HepG2 (cell line): Measurements from ENCODE around the gene MPPE1. TPM values are rescaled to one million over a fixed set of nuclear protein-coding genes. Genes with fewer than 3 reads are reported as not detected.

Experiments used
- ELF4 ChIP-seq: sonication (generic); formaldehyde crosslinking; IDR thresholded peaks from 2 replicates; pipeline ENCODE4 v1.5.0; 2020; ENCODE audit warnings: missing genetic modification reagents, mild to moderate bottlenecking, moderate library complexity, borderline replicate concordance
- GZF1 ChIP-seq: sonication (generic); formaldehyde crosslinking; IDR thresholded peaks from 2 replicates; pipeline ENCODE4 v1.5.1; 2020; ENCODE audit warnings: mild to moderate bottlenecking, missing genetic modification reagents
- HMGXB3 ChIP-seq: sonication (generic); formaldehyde crosslinking; IDR thresholded peaks from 2 replicates; pipeline ENCODE4 v1.4.0; 2020; ENCODE audit warnings: missing genetic modification reagents, borderline replicate concordance
- HOXA7 ChIP-seq: sonication (generic); formaldehyde crosslinking; IDR thresholded peaks from 2 replicates; pipeline ENCODE4 v1.8.1; 2022; ENCODE audit warnings: mild to moderate bottlenecking, missing genetic modification reagents, moderate library complexity
- IKZF4 ChIP-seq: sonication (generic); formaldehyde crosslinking; IDR thresholded peaks from 2 replicates; pipeline ENCODE4 v1.5.1; 2020; ENCODE audit warnings: borderline replicate concordance, mild to moderate bottlenecking, low read depth, missing genetic modification reagents; ENCODE audit errors: not compliant biosample characterization
- IKZF5 ChIP-seq: IDR thresholded peaks from 2 replicates; pipeline ENCODE4 v1.6.1; 2018; ENCODE audit warnings: missing genetic modification reagents, mild to moderate bottlenecking, missing compliant biosample characterization
- MXD3 ChIP-seq: IDR thresholded peaks from 2 replicates; pipeline ENCODE4 v1.6.1; 2016; ENCODE audit warnings: mild to moderate bottlenecking, missing biosample characterization, missing genetic modification reagents
- MYPOP ChIP-seq: sonication (generic); formaldehyde crosslinking; IDR thresholded peaks from 2 replicates; pipeline ENCODE4 v1.8.1; 2023; ENCODE audit warnings: mild to moderate bottlenecking, moderate library complexity, missing genetic modification reagents
- RARG ChIP-seq: sonication (generic); formaldehyde crosslinking; IDR thresholded peaks from 2 replicates; pipeline ENCODE4 v1.4.0; 2020; ENCODE audit warnings: low read depth, mild to moderate bottlenecking, missing genetic modification reagents
- RORA ChIP-seq: sonication (generic); formaldehyde crosslinking; IDR thresholded peaks from 2 replicates; pipeline ENCODE4 v1.5.0; 2020; ENCODE audit warnings: mild to moderate bottlenecking, missing genetic modification reagents, moderate library complexity
- SIN3A ChIP-seq: IDR thresholded peaks from 2 replicates; pipeline ENCODE4 v1.6.1; 2011; ENCODE audit warnings: low read depth, mild to moderate bottlenecking, control low read depth, low read length, borderline replicate concordance
- SOX13 ChIP-seq, 3 experiments: fragments of 450-650 bp in 1 of 3; sonication (generic) in 1 of 3; formaldehyde crosslinking in 1 of 3; IDR thresholded peaks in 2 of 3; conservative IDR thresholded peaks in 1 of 3; 2 replicates each; pipeline versions ENCODE4 v1.5.0 to v1.6.1; 2016 to 2020; ENCODE audit warnings: antibody characterized with exemption in 1 of 3, mild to moderate bottlenecking in 1 of 3, missing compliant biosample characterization in 1 of 3, missing genetic modification reagents in 1 of 3, moderate library complexity in 1 of 3
- ZBTB26 ChIP-seq: IDR thresholded peaks from 2 replicates; pipeline ENCODE4 v1.6.1; 2016; ENCODE audit warnings: missing compliant biosample characterization, missing genetic modification reagents, borderline replicate concordance
- ZNF34 ChIP-seq: sonication (generic); formaldehyde crosslinking; IDR thresholded peaks from 2 replicates; pipeline ENCODE4 v1.4.0; 2020; ENCODE audit warnings: mild to moderate bottlenecking, missing genetic modification reagents, borderline replicate concordance
- ZNF343 ChIP-seq: sonication (generic); formaldehyde crosslinking; IDR thresholded peaks from 2 replicates; pipeline ENCODE4 v1.4.0; 2020; ENCODE audit warnings: mild to moderate bottlenecking, missing genetic modification reagents
- ZNF547 ChIP-seq: sonication (generic); formaldehyde crosslinking; IDR thresholded peaks from 2 replicates; pipeline ENCODE4 v1.5.1; 2020; ENCODE audit warnings: mild to moderate bottlenecking, missing genetic modification reagents
- ZNF569 ChIP-seq: sonication (generic); formaldehyde crosslinking; IDR thresholded peaks from 2 replicates; pipeline ENCODE4 v1.5.0; 2020; ENCODE audit warnings: mild to moderate bottlenecking, missing genetic modification reagents, moderate library complexity, borderline replicate concordance
- ZNF879 ChIP-seq: sonication (generic); formaldehyde crosslinking; IDR thresholded peaks from 2 replicates; pipeline ENCODE4 v1.8.1; 2023; ENCODE audit warnings: missing genetic modification reagents
- ZSCAN25 ChIP-seq: sonication (generic); formaldehyde crosslinking; IDR thresholded peaks from 2 replicates; pipeline ENCODE4 v1.8.0; 2022; ENCODE audit warnings: mild to moderate bottlenecking, missing genetic modification reagents
- polyA plus RNA-seq, 8 experiments: library from polyadenylated mRNA; depleted of rRNA in 3 of 8; stranded (reverse) in 7 of 8; unstranded in 1 of 8; fragments of >200 nt; fragmentation: Illumina TruSeq in 4 of 8; extraction: Trizol in 4 of 8; gene quantifications; 2 replicates each; pipeline versions ENCODE4 v1.2.1 to v1.2.3, GENCODE V29; 2011 to 2016; ENCODE audit warnings: low read depth in 4 of 8, missing spikeins in 1 of 8, mixed read lengths in 1 of 8; ENCODE audit not compliant: insufficient read depth in 1 of 8
- total RNA-seq, 5 experiments: library from RNA; depleted of rRNA; stranded (reverse); fragments of >200 nt; fragmentation: Illumina TruSeq; extraction: Trizol; gene quantifications; 2 replicates each; pipeline ENCODE4 v1.2.3, GENCODE V29; 2016; ENCODE audit warnings: low read depth in 1 of 5

The MPPE1 gene
- total and polyA plus RNA-seq, 2 of the 13 experiments (the other 11 are each of a cell fraction or from before 2014, with no cell fraction given) = 9.6 to 11.9 TPM

- peak; percentile 65 for TF ChIP-seq IKZF4 (CRISPR knock-in tag)
- TF ChIP-seq HOXA7 (CRISPR knock-in tag) = no peak
- peak; percentile 83 for TF ChIP-seq MXD3 (CRISPR knock-in tag)
- no peak for TF ChIP-seq ZSCAN25 (CRISPR knock-in tag)
- TF ChIP-seq RARG (CRISPR knock-in tag) = no peak
- peak; percentile 80; the same call in 1 of the 2 replicates for TF ChIP-seq GZF1 (CRISPR knock-in tag)
- TF ChIP-seq MYPOP = peak; percentile 93
- TF ChIP-seq ZNF343 (CRISPR knock-in tag) = no peak
- peak; percentile 64; the same call in 1 of the 2 replicates for TF ChIP-seq ZNF879 (CRISPR knock-in tag)
- peak; percentile 61 for TF ChIP-seq IKZF5 (CRISPR knock-in tag)
- TF ChIP-seq SIN3A = peak; percentile 41; the same call in 1 of the 2 replicates
- no peak for TF ChIP-seq ZBTB26 (CRISPR knock-in tag)
- TF ChIP-seq ZNF569 (CRISPR knock-in tag) = no peak
- no peak for TF ChIP-seq HMGXB3
- no peak for TF ChIP-seq SOX13 (IDR thresholded peaks at IDR 0.05)
- TF ChIP-seq SOX13 (CRISPR knock-in tag; conservative IDR thresholded peaks at IDR 0.05 in 1 of 2, IDR thresholded peaks at IDR 0.05 in 1 of 2) = no peak; a peak in 1 of 4 replicates
- TF ChIP-seq RORA (CRISPR knock-in tag) = no peak
- peak; percentile 90 for TF ChIP-seq ELF4 (CRISPR knock-in tag)
- peak; percentile 59; the same call in 1 of the 2 replicates for TF ChIP-seq ZNF547 (CRISPR knock-in tag)
- no peak for TF ChIP-seq ZNF34 (CRISPR knock-in tag)
Measured at GRCh38 chr18:11908182-11909060, at the start of gene MPPE1 (continued).
